Sigmoid colon (tissue), 7 donors: ENCODE data around the gene TRIP10. TPM values are rescaled to one million over a fixed set of nuclear protein-coding genes. Genes with fewer than 3 reads are reported as not detected.

ENCODE experiments used
- DNase-seq: peaks from one replicate; pipeline ENCODE4 v3.0.0-alpha.2; 2019
- H3K27ac ChIP-seq, 4 donors: fragments of 200-600 bp; sonication (generic); one replicate each; pipeline ENCODE4 v1.5.1; 2016 to 2019; ENCODE audit warnings: mild to moderate bottlenecking in 1 of 4
- H3K27me3 ChIP-seq, 3 donors: fragments of 200-600 bp; sonication (generic); one replicate each; pipeline ENCODE4 v1.5.1; 2019; ENCODE audit warnings: mild to moderate bottlenecking in 1 of 3
- H3K36me3 ChIP-seq, 4 donors: fragments of 200-600 bp; sonication (generic); one replicate each; pipeline ENCODE4 v1.5.1; 2016 to 2019
- H3K4me1 ChIP-seq, 4 donors: fragments of 200-600 bp; sonication (generic); one replicate each; pipeline ENCODE4 v1.5.1; 2017 to 2019
- H3K4me3 ChIP-seq, 4 donors: fragments of 200-600 bp; sonication (generic); one replicate each; pipeline ENCODE4 v1.5.1; 2017 to 2019; ENCODE audit warnings: mild to moderate bottlenecking in 2 of 4, moderate library complexity in 1 of 4
- H3K9me3 ChIP-seq, 4 donors: fragments of 200-600 bp in 3 of 4; sonication (generic) in 3 of 4; one replicate each; pipeline versions ENCODE4 v1.5.1 to v1.6.1; 2013 to 2019
- CTCF ChIP-seq, 4 experiments: fragments of 450-650 bp in 3 of 4; fragments of 200-600 bp in 1 of 4; IDR thresholded peaks; one replicate each; pipeline ENCODE4 v1.5.1; 2016 to 2019; ENCODE audit warnings: antibody characterized with exemption in 4 of 4, mild to moderate bottlenecking in 3 of 4, moderate library complexity in 2 of 4
- EP300 ChIP-seq, 4 donors: sonication (generic); formaldehyde crosslinking; IDR thresholded peaks; one replicate each; pipeline ENCODE4 v1.6.1; 2017; ENCODE audit warnings: antibody characterized with exemption in 4 of 4
- POLR2A ChIP-seq, 2 donors: fragments of 450-650 bp; IDR thresholded peaks; one replicate each; pipeline ENCODE4 v1.6.1; 2016; ENCODE audit warnings: antibody characterized with exemption in 2 of 2, mild to moderate bottlenecking in 2 of 2, moderate library complexity in 2 of 2
- POLR2AphosphoS5 ChIP-seq, 4 donors: sonication (generic); formaldehyde crosslinking; IDR thresholded peaks; one replicate each; pipeline ENCODE4 v1.6.1; 2017; ENCODE audit warnings: antibody characterized with exemption in 4 of 4
- WGBS, 2 donors: extraction: QIAGEN DNeasy Blood & Tissue Kit; methylation state at CpG; one replicate each; pipeline ENCODE4 v1.1.7; 2013; 5-methylcytosine and 5-hydroxymethylcytosine counted together
- intact Hi-C: fragments of 100-400 bp; cut with DNase I; formaldehyde crosslinking; loops from one replicate; pipeline ENCODE4 v1.15.1; 2023
- polyA plus RNA-seq, 3 donors: library from polyadenylated mRNA; stranded (reverse); fragments of 200-250 nt; gene quantifications; one replicate each; pipeline ENCODE4 v1.2.3, GENCODE V29; 2013
- total RNA-seq, 4 donors: library from RNA; depleted of rRNA; stranded (reverse); fragments of >200 nt; gene quantifications; one replicate each; pipeline ENCODE4 v1.1.0, GENCODE V29; 2016
- donor health status: healthy with polysubstance abuse.
- donor health status: Bipolar disorder and iron deficiency.
- donor health status: healthy.

The TRIP10 gene
- total and polyA plus RNA-seq, 7 donors, result 49.5 to 117 (median 76.7) TPM

DNA sequence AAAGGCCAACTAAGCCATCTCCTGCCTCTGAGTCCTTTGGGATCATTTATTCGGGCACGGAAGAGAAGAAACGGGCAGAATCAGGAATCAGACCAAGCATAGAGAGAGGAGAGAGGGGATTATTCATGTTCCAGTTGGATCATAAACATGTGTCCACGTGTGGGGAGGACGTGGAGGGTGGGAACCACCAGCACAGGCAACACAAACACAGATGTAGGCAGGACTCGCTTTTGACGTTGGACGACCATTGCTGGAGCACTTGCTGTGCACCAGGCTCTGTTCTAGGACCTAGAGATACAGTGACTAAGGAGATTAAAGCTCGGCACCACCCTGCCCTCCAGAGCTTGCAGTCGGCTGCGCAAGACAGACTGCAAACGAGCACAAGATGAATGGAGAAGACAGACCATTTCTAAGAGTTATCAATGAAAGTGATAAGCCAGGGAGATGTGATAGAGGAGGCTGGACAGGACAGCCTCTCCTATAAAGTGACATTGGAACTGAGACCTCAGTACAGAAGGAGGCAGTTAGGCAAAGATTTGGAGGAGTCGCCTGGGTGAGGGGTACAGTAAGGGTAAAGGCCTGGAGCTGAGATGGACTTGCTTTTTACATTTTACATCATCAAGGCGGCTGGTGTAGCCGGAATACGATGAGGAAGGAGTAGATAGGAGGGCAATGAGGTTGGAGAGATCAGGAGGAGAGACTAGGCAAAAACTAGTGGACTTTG is 27.0 kb downstream of the TRIP10 start:
- 7 to 39% methylated on average over 16 of the region's 16 CpGs for WGBS, 2 donors
- Histone ChIP-seq H3K27ac (peak overlapping the region in 2 of 4 donors; percentile 1 to 24), H3K36me3 (no peaks in the 10 kb centered on the region), H3K27me3 (peaks cover 20 to 46% (median 41%) of the 10 kb centered on the region in 3 donors), H3K9me3 (no peaks in the 10 kb centered on the region), H3K4me1 (peaks cover 0 to 11% (median 10%) of the 10 kb centered on the region in 4 donors), H3K4me3 (peak overlapping the region in 1 of 4 donors; percentile 26)
- intact Hi-C loops, result no loop called here
- TF ChIP-seq POLR2A (IDR thresholded peaks at IDR 0.05) (no peak), POLR2AphosphoS5 (IDR thresholded peaks at IDR 0.05) (no peak), CTCF (IDR thresholded peaks at IDR 0.05) (no peak), EP300 (IDR thresholded peaks at IDR 0.05) (no peak)
- DNase-seq, result no peak

GRCh38 chr19:6767081-6767356 is 27.5 kb downstream of the TRIP10 start:
- no peaks in the 10 kb centered on the region for H3K9me3 ChIP-seq
- WGBS, 2 donors, result 1% methylated on average over 15 of the region's 15 CpGs
- intact Hi-C loops, result no loop called here
- no peak overlapping the region for H3K27ac ChIP-seq
- H3K4me3 ChIP-seq, result peak overlapping the region in 3 of 4 donors; percentile 9 to 28 (median 26)
- no peak for DNase-seq
- H3K36me3 ChIP-seq, result no peaks in the 10 kb centered on the region
- H3K4me1 ChIP-seq, result peaks cover 0 to 11% (median 10%) of the 10 kb centered on the region in 4 donors
- H3K27me3 ChIP-seq, result peaks cover 20 to 50% (median 41%) of the 10 kb centered on the region in 3 donors
- TF ChIP-seq POLR2A (IDR thresholded peaks at IDR 0.05) (no peak), CTCF (IDR thresholded peaks at IDR 0.05) (no peak), POLR2AphosphoS5 (IDR thresholded peaks at IDR 0.05) (no peak), EP300 (IDR thresholded peaks at IDR 0.05) (no peak)

- peaks cover 20 to 55% (median 42%) of the 10 kb centered on the region in 3 donors for H3K27me3 ChIP-seq
- no peaks in the 10 kb centered on the region for H3K9me3 ChIP-seq
- peak in 1 of 2 donors; percentile 47 for TF ChIP-seq POLR2A (IDR thresholded peaks at IDR 0.05)
- TF ChIP-seq EP300 (IDR thresholded peaks at IDR 0.05), result no peak
- no peak for TF ChIP-seq CTCF (IDR thresholded peaks at IDR 0.05)
- TF ChIP-seq POLR2AphosphoS5 (IDR thresholded peaks at IDR 0.05), result peak in 1 of 4 donors; percentile 22
- peak; percentile 70 for DNase-seq
- WGBS, 2 donors, result 1 to 2% methylated on average over 47 of the region's 47 CpGs
- H3K4me1 ChIP-seq, result peaks cover 0 to 11% (median 10%) of the 10 kb centered on the region in 4 donors
- intact Hi-C loops, result no loop called here
- H3K36me3 ChIP-seq, result no peaks in the 10 kb centered on the region
- H3K27ac ChIP-seq, result peak within 1 kb of the TSS in 2 of 4 donors; percentile 20 to 24
- H3K4me3 ChIP-seq, result peak within 1 kb of the TSS in 3 of 4 donors; percentile 9 to 28 (median 26)
These were observed 28.1 kb downstream of the TRIP10 start, which contains the start of gene SH2D3A for GRCh38 chr19:6767357-6768235. SH2D3A (minus strand) TSS chr19:6767435; CDS start chr19:6763748, 3,687 bp downstream.

- no peak for DNase-seq
- Histone ChIP-seq H3K27me3 (peaks cover 20 to 59% (median 47%) of the 10 kb centered on the region in 3 donors), H3K4me1 (peaks cover 0 to 11% (median 10%) of the 10 kb centered on the region in 4 donors), H3K27ac (peak overlapping the region in 1 of 4 donors; percentile 20), H3K4me3 (no peak overlapping the region), H3K9me3 (no peaks in the 10 kb centered on the region), H3K36me3 (no peaks in the 10 kb centered on the region)
- WGBS, 2 donors, result 45 to 47% methylated on average over 8 of the region's 8 CpGs
- intact Hi-C loops, result no loop called here
- TF ChIP-seq POLR2A (IDR thresholded peaks at IDR 0.05), result no peak
- TF ChIP-seq CTCF (IDR thresholded peaks at IDR 0.05), result no peak
- no peak for TF ChIP-seq POLR2AphosphoS5 (IDR thresholded peaks at IDR 0.05)
- no peak for TF ChIP-seq EP300 (IDR thresholded peaks at IDR 0.05)
These were observed 28.8 kb downstream of the TRIP10 start for GRCh38 chr19:6768236-6768785.
